ENCODE data around the gene PLEKHG4B.
"Not testable (repeated sequence)": the region's sequence is repeated elsewhere in the genome, so short reads cannot be mapped to it uniquely, and the experiment has no call there.

The PLEKHG4B gene

DNA sequence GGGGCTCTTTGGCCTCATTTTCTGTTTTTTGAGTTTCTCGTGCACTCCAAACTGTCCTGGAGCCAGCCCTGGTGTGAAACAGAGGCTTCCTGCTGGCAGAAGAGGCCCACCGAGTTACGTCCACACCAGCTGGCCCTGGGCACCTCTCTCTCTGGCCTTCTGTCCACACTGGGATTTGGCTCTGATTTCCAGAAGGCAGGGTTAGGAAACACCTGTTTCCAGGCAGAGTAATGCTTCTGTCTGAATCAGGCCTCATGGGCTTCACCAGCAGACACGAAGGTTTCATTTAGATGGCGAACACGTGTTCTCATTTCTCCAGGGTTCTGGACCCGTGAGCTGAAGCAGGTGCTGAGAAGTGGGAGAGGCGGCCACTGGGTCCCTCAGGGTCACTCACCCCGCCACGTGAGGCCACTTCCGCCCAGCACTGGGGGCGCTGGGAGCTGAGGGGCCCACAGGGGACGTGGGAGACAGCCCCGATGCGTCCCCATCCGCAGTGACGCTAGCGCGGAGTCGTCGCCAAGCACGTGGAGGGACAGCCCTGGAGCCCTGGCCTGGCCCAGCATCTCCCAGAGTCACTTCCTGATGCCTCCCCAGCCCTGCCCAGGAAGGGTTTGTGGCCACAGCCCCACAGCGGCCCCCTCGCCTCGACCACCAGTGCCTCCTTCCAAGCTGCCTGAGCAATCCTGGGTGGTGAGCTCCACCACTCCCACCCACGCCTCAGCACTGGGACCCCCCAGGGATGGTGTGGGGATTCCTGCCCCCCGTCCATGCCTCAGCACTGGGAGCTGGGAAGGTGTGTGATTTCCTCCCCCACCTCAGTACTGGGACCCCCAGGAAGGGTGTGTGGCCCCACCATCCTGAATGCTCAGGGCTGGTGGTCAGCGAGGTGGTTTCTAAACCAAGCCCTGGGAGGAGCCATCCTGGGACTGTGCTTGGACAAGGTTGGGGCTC, 94.4 kb downstream of the PLEKHG4B start:
- in situ Hi-C loops (cut with MboI; ENCODE audit: low sequenced_read_pairs) = no loop called here

DNA sequence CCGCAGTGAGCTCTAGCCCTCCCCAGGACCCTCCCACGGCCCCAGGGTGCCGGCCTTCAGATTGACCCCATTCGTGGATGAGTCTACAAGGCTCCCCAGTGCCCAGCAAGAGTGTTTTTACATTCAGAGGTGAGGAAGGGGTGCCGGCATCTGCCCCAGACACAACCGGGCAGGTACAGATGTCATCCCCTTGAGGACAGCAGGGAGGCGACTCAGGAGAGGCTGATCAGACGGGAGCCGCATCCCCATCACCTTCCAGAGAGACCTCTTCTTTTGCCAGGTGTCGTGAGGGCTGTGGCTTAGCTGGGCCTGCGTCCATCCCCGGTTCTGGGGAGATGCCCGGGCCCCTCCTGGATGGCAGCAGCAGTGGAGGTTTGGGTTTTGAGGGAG, 95.1 kb downstream of the PLEKHG4B start:
- in situ Hi-C loops (cut with MboI; ENCODE audit: low sequenced_read_pairs) = no loop called here

DNA sequence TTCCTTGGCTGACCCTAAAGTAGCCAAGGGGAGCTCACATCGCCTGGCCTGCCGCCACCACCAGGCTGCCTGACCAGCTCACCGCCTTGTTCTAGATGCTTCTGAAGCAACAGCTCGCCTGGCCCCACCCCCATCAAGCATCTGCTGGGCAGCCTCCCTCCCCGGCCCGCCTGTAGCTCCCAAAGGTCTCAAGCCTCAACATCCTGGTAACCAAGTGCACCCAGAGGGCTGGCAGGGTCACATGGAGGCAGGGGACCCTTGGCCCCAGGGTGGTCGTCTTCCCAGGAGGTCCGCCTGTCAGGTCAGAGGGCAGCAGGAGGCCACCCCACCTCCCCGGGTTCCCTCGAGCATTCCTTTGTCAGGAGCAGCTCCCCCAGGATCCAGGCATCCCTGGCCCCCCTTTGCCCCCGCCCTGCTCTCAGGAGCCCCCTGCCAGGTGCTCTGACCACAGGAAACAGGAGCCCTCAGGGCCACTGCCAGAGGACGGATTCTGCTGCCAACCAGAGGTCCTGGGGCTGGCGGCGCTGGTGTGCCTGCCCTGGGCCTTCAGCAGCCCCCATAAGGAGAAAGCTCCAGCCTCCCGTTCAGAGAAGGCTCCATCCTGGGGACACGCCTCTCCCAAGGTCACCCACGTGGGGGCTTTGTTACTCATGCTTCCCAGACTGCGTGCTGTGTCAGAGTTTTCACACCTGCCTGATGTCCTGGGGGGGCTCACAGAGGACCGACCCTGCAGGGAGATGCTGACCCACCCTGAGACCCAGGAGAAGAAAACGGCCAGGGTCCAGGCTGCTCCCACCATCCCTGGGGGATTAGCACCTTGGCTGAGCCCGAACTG, 95.9 kb downstream of the PLEKHG4B start:
- in situ Hi-C loops (cut with MboI; ENCODE audit: low sequenced_read_pairs) = no loop called here

DNA sequence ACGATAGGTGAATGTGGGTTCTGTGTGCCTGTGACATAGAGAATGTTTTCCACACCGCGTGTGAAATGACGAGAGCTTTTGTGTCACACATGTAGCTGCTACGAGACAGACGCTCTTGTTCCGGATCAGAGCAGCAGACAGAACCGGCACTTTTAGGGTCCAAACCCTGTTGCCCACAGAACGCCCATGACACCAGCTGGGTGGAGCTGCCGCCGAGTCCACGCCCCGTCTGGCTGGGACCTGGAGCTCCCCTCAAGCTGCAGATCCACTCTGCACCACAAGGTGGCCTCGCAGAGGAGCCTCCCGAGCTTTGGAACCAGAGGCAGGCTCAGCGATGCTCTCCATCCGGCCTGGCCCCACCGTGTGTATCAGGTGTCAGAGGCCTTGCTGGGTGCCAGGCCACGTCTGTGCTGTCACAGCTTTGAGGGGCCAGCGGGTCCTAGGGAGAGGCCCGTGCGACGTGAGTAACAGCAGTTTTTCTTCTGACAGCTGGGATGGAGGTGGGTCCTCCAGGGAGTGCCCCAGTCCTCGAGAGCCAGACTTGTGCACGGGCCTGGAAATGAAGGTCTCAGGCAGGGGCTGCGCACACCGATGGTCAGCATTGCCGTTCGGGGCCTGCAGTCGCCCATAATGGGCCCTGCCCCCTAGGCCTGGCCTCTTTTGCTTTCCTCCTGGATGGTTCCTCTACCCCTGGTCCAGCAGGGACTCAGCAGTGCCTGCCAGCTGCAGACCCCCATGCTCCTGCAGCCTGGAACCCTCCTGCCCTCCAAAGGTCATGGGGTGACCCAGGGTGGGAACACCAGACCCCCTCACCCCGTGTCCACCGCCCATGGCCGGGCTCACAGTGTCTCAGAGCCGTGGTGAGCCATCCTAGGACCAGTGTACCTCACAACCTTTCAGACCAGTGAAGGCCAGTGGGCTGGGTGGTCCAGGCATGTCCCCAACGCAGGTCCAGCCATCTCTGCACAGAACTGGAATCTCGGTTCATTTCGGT, 96.8 kb downstream of the PLEKHG4B start:
- in situ Hi-C loops (cut with MboI; ENCODE audit: low sequenced_read_pairs) = no loop called here

DNA sequence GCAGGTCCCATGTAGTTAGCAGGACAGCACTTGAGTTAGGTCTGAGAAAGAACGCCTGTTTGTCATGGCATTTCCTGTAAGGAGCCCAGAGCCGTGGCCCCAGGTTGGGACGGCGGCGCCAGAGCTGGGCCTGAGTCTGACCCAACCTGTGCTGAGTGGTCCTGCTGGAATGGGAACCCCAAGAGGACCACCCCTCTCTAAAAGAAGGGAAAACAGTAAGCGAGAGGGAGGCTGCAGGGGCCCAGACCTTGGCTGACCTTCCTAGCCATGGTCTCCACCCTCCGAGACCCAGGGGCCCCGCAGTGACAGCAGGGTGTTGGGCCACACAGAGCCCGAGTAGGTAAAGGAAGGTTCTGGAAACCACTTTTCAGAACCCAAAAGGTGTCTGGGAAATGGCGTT, 97.5 kb downstream of the PLEKHG4B start:
- in situ Hi-C loops (cut with MboI; ENCODE audit: low sequenced_read_pairs) = no loop called here

DNA sequence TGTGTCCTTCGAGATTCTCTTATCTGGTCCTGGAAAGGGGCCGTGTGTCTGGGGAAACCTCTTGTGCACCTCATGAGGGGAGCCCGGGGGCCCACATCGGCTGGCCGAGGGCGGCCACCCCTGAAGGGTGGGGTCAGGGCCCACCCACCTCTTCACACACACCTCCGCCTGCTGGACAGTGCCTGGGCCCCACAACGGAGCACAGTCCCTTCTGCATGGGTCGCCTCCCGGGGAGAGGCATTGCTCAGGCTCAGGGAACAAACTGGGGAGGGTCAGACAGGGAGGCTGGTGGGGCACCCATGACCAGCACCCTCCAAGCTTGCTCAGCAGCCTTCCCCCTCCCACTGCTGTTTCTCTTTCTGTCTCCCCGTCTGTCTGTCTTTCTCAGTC, 98.0 kb downstream of the PLEKHG4B start:
- in situ Hi-C loops (cut with MboI; ENCODE audit: low sequenced_read_pairs) = no loop called here

DNA sequence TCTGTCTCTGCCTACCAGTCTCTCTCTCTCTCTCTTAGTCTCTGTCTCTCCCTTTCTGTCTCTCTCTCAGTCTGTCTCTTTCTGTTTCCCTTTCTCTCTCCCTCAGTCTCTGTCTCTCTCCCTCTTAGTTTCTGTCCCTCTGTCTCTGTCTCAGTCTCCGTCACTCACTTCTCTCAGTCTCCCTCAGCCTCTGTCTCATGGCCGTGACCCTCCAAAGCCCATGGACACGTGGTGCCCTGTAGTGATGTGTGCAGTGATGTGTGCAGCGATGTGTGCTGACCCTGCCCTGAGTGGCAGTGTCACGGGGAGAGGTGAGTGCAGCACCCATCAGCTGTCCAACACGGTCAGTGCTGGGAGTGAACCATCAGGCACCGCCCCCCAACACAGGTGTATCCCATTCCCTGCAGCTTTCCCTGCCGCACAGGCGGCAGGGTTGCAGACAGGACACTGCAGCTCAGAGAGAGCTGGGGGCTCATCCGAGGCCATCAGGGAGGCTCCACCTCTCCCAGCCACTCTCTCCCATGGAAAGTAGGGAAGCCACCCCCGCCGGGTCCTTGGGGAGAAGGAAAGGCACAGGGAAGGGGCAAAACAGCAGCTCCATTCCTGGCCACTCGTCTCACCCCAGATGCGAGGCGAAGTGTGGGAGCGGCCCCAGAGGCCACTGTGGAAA, 98.5 kb downstream of the PLEKHG4B start:
- in situ Hi-C loops (cut with MboI; ENCODE audit: low sequenced_read_pairs) = no loop called here

DNA sequence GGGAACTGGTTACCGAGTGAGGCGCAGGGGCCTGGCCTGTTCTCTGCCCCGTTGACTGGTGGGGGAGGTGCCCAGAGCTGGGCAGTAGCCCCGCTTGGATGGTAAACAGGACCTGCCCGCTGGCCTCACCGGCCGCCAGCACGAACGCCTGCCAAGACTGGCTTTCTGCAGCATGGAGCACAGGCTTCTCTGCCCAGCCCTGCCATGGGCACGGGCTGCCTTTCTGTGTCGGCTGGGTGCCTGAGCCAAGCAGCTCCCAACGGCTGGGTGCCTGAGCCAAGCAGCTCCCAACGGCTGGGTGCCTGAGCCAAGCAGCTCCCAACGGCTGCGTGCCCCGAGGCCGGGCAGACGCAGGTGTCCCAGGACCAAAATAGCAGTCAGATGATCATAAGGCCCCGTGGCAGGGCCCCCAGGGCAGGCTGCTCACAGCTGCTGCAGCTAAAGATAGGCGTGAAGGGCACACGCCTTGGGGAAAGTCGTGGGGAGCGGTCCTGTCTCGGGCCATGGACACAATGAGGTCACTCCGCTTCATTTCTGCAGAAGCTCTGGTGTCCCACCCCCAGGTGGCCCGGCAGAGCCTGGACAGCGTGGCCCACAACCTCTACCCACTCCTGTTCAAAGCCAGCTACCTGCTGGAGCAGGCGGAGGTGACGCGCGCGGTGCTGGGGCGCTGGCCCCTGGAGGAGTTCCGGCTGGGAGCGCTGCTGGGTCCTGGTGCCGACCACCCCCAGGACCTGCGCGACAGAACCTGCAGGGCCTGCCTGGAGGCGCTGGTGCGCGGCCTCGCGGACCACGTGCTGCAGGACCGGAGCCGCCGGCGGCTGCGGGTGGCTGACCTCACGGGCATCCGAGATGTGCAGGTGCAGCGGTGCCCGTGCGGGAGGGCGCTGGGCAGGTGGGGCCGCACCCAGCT, 99.3 kb downstream of the PLEKHG4B start, which contains the start of gene LRRC14B:
Gene LRRC14B (plus strand): TSS at position 460 of the 913 bp plus-strand sequence. CDS start 44 bp downstream, at position 504.
- in situ Hi-C loops (cut with MboI; ENCODE audit: low sequenced_read_pairs) = no loop called here

DNA sequence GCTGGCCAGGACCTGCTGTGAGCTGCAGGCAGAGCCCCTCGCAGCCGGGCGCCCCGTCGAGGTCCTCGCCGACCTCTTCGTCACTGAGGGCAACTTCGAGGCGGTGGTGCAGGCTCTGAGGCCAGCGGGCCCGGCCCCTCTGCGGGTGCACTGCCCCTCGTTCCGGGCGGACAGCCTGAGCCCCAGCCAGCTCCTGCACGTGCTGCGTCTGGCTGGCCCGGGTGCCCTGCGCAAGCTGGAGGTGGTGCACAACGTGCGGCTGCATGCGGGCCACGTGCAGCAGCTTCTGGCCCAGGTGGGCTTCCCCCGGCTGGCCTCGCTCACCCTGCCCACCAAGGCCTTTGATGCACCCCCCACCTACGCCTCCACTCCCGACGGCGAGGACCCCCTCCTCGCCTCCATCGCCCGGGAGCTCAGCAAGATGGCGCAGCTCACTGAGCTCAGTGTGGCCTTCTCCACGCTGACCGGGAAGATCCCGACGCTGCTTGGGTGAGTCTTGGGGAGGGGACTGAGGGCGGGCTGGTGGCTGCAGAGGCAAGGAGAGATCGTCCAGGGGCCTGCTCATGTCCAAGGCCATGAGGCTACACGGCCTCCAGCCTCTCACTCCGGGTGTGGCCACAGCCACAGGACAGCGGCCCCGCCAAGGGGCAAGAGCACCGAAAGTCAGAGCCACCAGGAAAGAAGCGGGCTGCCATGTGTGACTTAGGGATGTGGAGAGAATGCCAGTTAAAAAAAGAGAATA, 100.2 kb downstream of the PLEKHG4B start:
- in situ Hi-C loops (cut with MboI; ENCODE audit: low sequenced_read_pairs) = no loop called here

DNA sequence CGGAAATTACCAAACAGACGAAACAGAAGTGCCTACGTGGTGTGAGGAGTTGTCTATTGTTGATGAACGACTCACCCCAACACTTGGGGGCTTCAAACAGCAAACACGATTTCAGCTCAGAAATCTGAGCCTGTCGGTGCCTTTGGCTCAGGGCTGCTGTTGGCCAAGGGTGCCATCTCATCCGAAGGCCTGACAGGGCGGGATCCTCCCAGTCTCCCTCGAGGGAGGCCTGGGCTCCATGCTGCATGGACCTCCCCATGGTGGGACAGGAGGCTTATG, 100.7 kb downstream of the PLEKHG4B start:
- in situ Hi-C loops (cut with MboI; ENCODE audit: low sequenced_read_pairs) = no loop called here

DNA sequence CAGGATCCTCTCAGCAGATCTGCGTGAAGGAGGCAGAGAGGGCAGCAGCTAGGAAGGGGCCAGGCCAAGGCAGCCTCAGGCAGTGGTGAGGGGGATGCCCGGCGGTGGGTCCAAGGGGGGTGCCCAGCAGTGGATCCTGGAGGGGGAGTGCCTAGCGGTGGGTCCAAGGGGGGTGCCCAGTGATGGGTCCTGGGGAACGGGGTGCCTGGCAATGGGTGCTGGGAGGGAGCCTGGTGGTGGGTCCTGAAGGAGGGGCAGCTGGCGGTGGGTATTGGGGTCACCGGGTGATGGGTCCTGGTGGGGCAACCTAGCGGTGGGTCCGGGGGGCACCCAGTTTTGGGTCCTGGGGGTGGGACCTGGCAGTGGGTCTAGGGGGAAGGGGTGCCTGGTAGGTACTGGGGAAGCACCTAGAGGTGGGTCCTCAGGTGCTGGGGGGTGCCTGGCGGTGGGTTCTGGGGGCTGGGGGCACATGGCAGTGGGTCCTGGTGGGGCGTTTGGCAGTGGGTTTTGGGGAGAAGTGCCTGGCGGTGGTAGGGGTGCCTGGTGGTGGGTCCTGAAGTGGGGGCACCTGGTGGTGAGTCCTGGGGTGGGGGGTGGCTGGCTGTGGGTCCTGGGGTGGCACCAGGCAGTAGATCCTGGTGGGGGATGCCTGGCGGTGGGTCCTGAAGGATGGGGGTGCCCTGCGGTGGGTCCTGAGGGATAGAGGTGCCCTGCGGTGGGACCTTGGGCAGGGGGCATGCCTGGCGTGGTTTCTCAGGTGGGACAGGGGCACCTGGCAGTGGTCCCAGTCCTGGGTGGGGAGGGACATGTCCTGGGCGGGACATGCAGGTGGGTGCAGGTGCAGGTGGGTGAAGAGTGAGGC, 101.2 kb downstream of the PLEKHG4B start:
- in situ Hi-C loops (cut with MboI; ENCODE audit: low sequenced_read_pairs) = no loop called here

DNA sequence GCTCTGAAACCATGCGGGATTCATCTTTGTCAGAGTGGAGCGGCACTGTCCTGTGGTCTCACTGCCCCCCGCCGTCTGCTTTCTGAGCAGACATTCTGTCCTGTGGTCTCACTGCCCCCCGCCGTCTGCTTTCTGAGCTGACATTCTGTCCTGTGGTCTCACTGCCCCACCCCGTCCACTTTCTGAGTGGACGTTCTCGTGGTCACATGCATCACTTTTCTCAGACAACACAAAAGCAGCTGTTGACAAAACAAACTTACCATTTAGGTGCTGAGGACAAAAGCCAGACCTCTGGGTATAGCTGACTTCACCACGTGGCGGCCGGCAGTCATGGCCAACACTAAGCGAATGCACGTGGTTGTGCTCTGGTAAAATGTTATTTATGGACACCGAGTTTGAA, 102.1 kb downstream of the PLEKHG4B start:
- in situ Hi-C loops (cut with MboI; ENCODE audit: low sequenced_read_pairs) = no loop called here

DNA sequence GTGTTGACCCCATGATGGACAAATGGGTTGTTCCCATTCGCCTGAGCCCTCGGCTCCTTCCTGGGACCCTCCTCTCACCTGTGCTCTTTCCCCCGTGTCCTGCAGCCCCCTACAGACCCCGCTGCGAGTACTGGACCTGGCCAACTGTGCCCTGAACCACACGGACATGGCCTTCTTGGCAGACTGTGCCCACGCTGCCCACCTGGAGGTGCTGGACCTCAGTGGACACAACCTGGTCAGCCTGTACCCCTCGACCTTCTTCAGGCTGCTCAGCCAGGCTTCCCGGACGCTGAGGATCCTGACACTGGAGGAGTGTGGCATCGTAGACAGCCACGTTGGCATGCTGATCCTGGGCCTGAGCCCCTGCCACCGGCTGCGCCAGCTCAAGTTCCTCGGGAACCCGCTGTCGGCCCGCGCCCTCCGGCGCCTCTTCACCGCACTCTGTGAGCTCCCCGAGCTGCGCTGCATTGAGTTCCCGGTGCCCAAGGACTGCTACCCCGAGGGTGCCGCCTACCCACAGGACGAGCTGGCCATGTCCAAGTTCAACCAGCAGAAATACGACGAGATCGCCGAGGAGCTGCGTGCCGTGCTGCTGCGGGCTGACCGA, 102.7 kb downstream of the PLEKHG4B start:
- in situ Hi-C loops (cut with MboI; ENCODE audit: low sequenced_read_pairs) = no loop called here

DNA sequence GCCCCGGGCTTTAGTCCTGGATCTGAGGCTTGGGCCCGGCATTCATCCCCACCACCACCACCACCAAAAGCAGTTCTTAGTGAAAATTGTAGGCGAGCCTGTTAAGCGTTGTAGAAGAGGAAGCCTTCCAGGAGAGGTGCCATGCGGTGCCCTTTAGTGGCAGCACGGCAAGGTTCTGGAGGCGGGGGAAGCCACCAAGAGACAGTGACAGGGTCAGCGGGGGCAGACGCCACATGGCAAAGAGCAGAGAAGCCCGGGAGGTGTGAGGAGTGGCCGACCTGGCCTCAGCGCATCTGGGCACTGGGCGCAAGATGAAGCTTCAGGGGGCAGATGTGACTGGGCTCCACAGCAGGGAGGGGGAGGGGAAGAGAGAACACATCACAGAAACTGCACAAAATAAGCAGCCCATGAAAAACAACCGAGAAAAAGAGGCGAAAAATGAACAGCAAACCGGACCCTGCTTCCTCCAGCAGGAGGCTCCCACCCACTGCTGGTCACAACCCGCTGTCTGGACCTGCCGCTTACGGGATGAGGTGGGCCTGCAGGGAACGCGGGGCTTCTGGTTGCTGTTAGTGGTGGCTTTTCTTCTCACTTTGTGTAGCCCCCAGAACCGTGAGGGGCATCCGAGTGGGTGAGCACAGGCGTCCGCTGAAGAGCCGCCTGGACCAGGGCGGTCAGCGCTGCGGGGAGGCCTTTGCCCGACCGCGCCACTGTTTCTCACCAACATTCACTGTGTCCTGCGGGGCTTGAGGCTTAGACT, 103.6 kb downstream of the PLEKHG4B start:
- in situ Hi-C loops (cut with MboI; ENCODE audit: low sequenced_read_pairs) = no loop called here

DNA sequence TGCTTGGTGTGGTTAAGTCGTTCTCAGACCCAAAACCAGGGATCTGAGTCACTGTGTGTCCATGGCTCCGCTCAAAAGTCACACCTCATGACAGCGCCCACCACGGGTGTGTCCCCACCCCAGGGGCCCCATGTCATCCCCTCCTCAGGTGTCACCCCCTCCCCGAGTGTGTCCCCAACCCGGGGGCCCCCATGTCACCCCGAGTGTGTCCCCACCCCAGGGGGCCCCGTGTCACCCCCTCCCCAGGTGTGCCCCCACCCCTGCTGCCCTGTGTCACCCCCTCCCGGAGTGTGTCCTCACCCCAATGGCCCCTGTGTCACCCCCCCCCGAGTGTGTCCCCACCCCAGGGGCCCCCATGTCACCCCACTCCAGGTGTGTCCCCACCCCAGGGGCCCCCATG, 104.4 kb downstream of the PLEKHG4B start:
- in situ Hi-C loops (cut with MboI; ENCODE audit: low sequenced_read_pairs) = no loop called here

DNA sequence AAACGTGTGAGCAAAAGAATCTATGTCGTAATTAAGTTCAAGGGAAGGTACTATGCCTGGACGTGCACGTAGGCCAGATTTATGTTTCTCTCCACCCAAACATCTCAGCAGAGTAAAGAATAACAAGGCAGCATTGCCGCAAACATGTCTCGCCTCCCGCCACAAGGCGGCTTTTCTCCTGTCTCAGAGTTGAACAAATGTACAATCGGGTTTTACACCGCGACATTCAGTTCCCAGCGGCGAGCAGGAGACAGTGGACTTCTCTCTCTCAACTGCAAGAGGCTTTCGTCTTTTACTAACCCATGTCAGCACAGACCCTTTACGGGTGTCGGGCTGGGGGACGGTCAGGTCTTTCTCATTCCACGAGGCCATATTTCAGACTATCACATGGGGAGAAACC, 105.1 kb downstream of the PLEKHG4B start:
- in situ Hi-C loops (cut with MboI; ENCODE audit: low sequenced_read_pairs) = not testable (repeated sequence)
